ENCODE data around the gene PLAU. TPM values are rescaled to one million over a fixed set of nuclear protein-coding genes. Genes with fewer than 3 reads are reported as not detected.
"Not testable (repeated sequence)": the region's sequence is repeated elsewhere in the genome, so short reads cannot be mapped to it uniquely, and the experiment has no call there.

PLAU gene
- total RNA-seq, 2 donors from 2014 or later = 0.42 TPM; not detected in 1

DNA sequence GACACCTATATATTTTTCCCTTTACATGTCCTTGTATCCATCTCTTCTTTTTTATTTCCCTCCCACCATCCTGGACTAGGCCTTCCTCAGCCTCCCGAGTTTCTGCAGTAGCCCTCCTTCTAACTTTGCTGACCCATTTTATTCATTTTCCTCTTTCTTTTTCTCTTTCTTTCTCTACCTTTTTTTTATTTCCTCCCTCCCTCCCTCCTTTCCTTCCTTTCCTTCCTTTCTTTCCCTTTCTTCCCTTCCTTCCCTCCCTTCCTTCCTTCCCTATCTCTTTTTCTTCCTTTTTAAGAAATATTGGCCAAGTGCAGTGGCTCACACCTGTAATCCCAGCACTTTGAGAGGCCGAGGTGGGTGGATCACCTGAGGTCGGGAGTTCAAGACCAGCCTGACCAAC, 26.9 kb upstream of the PLAU start:
- DNase-seq (no peak), ATAC-seq (no peak)
- Mint-ChIP-seq H3K36me3 (ENCODE audit: low read depth) (peaks cover 2% of the 10 kb centered on the region), H3K27me3 (no peaks in the 10 kb centered on the region), H3K4me1 (peaks cover 27% of the 10 kb centered on the region), H3K4me3 (no peak overlapping the region), H3K27ac (no peak overlapping the region)
- no peaks in the 10 kb centered on the region for H3K9me3 ChIP-seq (ENCODE audit: control insufficient read depth, low read length, poor library complexity, severe bottlenecking)

DNA sequence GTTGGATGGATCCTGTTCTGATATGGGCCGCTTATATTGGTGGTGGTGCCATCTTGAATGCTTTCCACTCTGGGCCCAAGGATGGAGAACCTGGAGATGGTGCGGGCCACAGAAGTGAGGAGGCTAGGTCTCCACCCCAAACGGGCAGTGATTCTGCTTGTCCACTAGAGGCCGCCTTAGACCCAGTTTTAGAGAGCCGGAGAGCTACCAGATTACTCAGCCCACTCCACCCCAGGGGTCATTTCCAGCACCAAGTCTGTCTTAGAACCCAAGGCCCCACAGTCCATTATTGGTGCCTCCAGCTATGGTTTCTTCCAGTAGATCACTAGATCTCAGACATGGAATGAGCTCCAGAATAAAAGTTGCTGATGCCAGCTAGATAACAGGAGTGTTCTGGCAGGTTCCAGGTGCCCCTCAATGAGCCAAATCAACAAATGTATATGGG, 24.8 kb upstream of the PLAU start:
- Mint-ChIP-seq H3K4me1 (peaks cover 13% of the 10 kb centered on the region), H3K36me3 (ENCODE audit: low read depth) (peaks cover 2% of the 10 kb centered on the region), H3K27me3 (no peaks in the 10 kb centered on the region), H3K4me3 (no peak overlapping the region), H3K27ac (no peak overlapping the region)
- ATAC-seq (peak; percentile 94), DNase-seq (peak; percentile 40 to 56 (median 49))
- H3K9me3 ChIP-seq (ENCODE audit: control insufficient read depth, low read length, poor library complexity, severe bottlenecking) = no peaks in the 10 kb centered on the region

DNA sequence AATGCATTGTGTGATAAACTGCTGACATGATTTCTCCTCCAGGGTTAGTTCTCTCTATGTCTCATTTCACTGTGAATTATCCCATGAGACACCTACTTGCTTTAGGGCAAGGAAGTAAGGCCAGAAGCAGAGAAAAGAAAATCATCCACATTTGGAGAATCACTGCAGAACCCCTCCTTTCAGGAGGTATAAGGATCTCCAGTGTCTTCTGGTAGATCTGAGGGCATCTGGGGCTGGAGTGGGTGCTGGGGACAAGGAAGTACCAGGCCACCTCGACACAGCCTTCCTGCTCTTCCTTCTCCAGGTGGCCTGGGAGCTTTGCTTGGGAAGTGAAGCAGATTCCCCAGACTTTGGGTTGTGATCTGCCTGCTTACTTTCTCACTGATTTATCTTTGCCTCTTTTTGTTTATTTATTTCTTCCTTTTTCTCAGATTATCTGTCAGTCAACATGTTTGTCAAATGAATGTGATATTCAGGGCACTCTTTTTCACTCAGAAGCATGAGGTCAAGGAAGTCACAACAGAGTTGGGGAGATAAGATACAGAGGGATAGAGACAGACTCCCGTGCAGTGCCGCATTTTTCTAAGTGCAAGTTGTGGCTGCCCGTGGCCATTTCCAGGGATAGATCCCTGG, 24.2 kb upstream of the PLAU start:
- Mint-ChIP-seq H3K27me3 (no peaks in the 10 kb centered on the region), H3K36me3 (ENCODE audit: low read depth) (no peaks in the 10 kb centered on the region), H3K4me3 (no peak overlapping the region), H3K27ac (no peak overlapping the region), H3K4me1 (peaks cover 8% of the 10 kb centered on the region)
- no peaks in the 10 kb centered on the region for H3K9me3 ChIP-seq (ENCODE audit: control insufficient read depth, low read length, poor library complexity, severe bottlenecking)
- ATAC-seq (no peak), DNase-seq (no peak)

DNA sequence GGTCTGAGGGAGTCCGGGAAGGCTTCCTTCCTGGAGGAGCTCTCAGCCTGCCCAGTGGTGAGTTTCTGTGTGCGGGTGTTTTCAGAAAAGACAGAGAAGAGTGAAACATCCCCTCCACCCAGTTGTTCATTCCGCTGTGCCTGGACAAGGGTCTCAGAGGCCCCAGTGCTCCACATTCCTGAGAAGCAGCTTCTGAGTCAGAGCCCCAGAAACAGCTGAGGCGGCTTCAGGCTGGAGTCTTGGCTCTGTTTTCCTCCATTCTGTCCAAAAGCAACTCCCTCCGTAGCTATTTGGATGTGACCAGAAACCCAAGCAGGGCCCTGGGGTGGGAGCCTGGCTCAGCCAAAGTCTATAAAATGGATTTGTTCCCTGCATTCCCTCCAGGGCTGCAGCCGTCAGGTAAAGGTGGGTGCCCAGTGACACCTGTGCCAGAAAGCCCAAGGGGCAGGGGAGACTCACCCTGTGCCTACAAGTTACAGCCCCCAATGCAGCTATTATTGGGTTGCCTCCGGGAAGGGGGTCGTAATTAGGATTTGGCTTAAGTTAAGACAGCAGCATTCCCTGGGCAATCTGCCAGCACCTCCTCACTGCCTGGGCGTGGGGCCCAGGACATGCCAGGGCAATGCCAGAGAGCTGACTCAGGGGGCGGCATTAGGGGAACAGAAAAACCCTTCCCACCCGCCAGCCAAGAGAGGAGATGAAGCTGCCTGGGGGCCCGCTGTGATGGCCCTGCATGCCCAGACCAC, 23.5 kb upstream of the PLAU start:
- no peak overlapping the region for H3K27ac Mint-ChIP-seq
- H3K36me3 Mint-ChIP-seq (ENCODE audit: low read depth) = no peaks in the 10 kb centered on the region
- H3K9me3 ChIP-seq (ENCODE audit: control insufficient read depth, low read length, poor library complexity, severe bottlenecking) = no peaks in the 10 kb centered on the region
- DNase-seq (no peak), ATAC-seq (no peak)
- H3K27me3 Mint-ChIP-seq = peaks cover 3% of the 10 kb centered on the region
- H3K4me3 Mint-ChIP-seq = no peak overlapping the region
- peaks cover 8% of the 10 kb centered on the region for H3K4me1 Mint-ChIP-seq

DNA sequence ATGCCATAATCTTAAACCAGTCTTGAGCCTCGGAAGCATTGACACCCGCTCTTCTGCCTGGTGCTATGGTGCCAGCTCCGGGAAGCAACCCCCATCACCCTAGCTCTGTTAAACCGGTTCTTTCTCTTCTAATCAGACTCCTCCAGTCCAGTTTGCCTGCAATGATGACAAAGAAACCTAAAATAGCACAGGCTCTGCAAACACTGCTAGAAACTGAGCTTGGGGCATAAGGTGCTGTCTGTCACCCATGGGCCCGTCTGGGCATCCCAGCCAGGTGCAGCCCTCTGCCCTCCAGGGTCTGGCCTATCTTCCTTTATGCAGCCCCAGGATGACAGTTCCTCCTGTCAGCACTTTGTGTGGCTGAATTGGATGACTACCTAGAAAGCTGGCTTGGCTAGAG, 22.4 kb upstream of the PLAU start:
- no peaks in the 10 kb centered on the region for H3K9me3 ChIP-seq (ENCODE audit: control insufficient read depth, low read length, poor library complexity, severe bottlenecking)
- H3K4me1 Mint-ChIP-seq = peaks cover 8% of the 10 kb centered on the region
- H3K36me3 Mint-ChIP-seq (ENCODE audit: low read depth) = no peaks in the 10 kb centered on the region
- DNase-seq (no peak), ATAC-seq (no peak)
- peaks cover 13% of the 10 kb centered on the region for H3K27me3 Mint-ChIP-seq
- H3K27ac Mint-ChIP-seq = peak overlapping the region; percentile 53
- no peak overlapping the region for H3K4me3 Mint-ChIP-seq

DNA sequence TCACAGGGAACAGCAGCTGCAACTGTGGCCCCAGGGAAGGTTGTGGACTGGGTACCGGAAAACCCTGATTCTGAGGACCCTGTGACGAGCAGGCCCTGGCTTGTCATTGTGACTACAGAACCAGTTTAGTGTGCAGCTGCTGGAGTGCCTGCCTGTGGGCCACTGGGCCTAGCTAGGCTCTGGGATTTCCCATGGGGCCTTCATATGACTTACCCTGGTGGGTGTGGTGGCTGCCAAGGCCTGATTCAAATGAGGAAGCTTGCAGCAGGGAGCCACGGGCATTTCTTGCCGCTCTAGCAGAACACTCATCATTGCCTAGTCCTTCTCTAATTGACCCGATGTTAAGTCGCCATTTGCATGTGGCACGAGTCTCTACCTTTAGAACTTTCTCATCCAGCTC, 21.9 kb upstream of the PLAU start:
- H3K4me1 Mint-ChIP-seq = peaks cover 8% of the 10 kb centered on the region
- H3K27me3 Mint-ChIP-seq = peaks cover 14% of the 10 kb centered on the region
- H3K9me3 ChIP-seq (ENCODE audit: control insufficient read depth, low read length, poor library complexity, severe bottlenecking) = no peaks in the 10 kb centered on the region
- ATAC-seq = peak; percentile 55
- no peaks in the 10 kb centered on the region for H3K36me3 Mint-ChIP-seq (ENCODE audit: low read depth)
- peak overlapping the region; percentile 53 for H3K27ac Mint-ChIP-seq
- H3K4me3 Mint-ChIP-seq = no peak overlapping the region
- no peak for DNase-seq

DNA sequence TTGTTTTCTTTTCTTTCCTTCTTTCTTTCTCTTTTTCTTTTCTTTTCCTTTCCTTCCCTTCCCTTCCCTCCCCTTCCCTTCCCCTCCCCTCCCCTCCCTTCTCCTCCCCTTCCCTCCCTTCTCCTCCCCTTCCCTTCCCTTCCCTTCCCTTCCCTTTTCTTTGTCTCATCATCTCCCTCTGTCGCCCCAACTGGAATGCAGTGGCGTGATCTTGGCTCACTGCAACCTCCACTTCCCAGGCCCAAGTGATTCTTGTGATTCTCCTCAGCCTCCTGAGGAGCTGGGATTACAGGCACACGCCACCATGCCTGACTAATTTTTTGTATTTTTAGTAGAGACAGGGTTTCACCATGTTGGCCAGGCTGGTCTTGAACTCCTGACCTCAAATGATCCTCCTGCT, 21.5 kb upstream of the PLAU start:
- not testable (repeated sequence) for H3K4me3 Mint-ChIP-seq; ATAC-seq; H3K36me3 Mint-ChIP-seq (ENCODE audit: low read depth); H3K27ac Mint-ChIP-seq; H3K4me1 Mint-ChIP-seq; DNase-seq; H3K9me3 ChIP-seq (ENCODE audit: control insufficient read depth, low read length, poor library complexity, severe bottlenecking)
- peaks cover 14% of the 10 kb centered on the region for H3K27me3 Mint-ChIP-seq

DNA sequence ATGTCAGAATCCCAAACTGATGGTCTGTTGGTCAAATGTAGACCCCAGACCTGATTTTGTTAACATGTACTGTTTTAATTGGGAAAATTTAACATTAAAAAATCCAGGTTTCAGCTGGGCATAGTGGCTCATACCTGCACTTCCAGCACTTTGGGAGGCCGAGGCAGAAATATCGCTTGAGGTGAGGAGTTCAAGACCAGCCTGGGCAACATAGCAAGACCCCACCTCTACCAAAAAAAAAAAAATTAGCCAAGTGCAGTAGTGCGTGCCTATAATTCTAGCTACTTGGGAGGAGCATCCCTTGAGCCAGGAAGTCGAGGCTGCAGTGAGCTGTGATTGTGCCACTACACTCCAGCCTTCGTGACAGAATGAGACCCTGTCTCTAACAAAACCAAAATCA, 20.7 kb upstream of the PLAU start:
- no peaks in the 10 kb centered on the region for H3K9me3 ChIP-seq (ENCODE audit: control insufficient read depth, low read length, poor library complexity, severe bottlenecking)
- no peak overlapping the region for H3K27ac Mint-ChIP-seq
- ATAC-seq (no peak), DNase-seq (no peak)
- no peaks in the 10 kb centered on the region for H3K36me3 Mint-ChIP-seq (ENCODE audit: low read depth)
- H3K4me3 Mint-ChIP-seq = no peak overlapping the region
- peaks cover 8% of the 10 kb centered on the region for H3K4me1 Mint-ChIP-seq
- H3K27me3 Mint-ChIP-seq = peaks cover 14% of the 10 kb centered on the region

DNA sequence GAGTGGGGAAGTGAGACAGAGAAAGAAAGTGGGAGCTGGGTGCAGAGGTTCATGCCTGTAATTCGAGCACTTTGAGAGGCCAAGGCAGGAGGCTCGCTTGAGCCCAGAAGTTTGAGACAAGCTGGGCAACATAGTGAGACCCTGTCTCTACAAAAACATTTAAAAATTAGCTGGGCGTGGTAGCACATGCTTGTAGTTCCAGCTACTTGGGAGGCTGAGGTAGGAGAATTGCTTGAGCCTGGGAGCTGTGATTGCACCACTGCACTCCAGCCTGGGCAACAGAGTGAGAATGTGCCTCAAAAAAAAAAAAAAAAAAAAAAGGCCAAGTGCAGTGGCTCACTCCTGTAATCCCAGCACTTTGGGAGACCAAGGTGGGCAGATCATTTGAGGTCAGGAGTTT, 20.1 kb upstream of the PLAU start:
- DNase-seq = not testable (repeated sequence)

DNA sequence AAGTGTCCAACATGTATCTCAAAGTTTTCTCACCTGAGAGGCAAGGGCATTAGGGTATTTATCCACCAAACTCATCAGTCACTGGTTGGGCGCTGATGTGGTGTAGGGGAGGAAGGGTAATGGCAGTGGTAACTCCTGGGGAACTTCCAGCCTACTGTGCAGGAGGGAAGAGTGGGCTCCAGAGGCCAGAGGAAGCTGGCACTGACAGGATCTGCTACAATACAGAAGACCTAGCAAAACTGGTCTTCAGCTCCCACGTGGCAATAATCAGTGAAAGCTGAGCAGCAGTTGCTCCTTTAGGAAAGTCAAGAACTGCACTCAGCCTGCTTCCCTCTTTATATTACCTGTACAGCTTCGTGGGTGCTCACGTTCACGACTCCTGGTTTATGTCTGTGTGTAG, 19.4 kb upstream of the PLAU start:
- H3K36me3 Mint-ChIP-seq (ENCODE audit: low read depth) = no peaks in the 10 kb centered on the region
- H3K27me3 Mint-ChIP-seq = peaks cover 14% of the 10 kb centered on the region
- H3K4me3 Mint-ChIP-seq = no peak overlapping the region
- no peak for DNase-seq
- no peak for ATAC-seq
- no peaks in the 10 kb centered on the region for H3K9me3 ChIP-seq (ENCODE audit: control insufficient read depth, low read length, poor library complexity, severe bottlenecking)
- peaks cover 1% of the 10 kb centered on the region for H3K4me1 Mint-ChIP-seq
- H3K27ac Mint-ChIP-seq = no peak overlapping the region

More for the DNA sequence above, 20.1 kb upstream of the PLAU start:
- not testable (repeated sequence) for H3K4me1 Mint-ChIP-seq; H3K36me3 Mint-ChIP-seq (ENCODE audit: low read depth); H3K4me3 Mint-ChIP-seq; H3K9me3 ChIP-seq (ENCODE audit: control insufficient read depth, low read length, poor library complexity, severe bottlenecking); H3K27ac Mint-ChIP-seq; ATAC-seq
- peaks cover 14% of the 10 kb centered on the region for H3K27me3 Mint-ChIP-seq

DNA sequence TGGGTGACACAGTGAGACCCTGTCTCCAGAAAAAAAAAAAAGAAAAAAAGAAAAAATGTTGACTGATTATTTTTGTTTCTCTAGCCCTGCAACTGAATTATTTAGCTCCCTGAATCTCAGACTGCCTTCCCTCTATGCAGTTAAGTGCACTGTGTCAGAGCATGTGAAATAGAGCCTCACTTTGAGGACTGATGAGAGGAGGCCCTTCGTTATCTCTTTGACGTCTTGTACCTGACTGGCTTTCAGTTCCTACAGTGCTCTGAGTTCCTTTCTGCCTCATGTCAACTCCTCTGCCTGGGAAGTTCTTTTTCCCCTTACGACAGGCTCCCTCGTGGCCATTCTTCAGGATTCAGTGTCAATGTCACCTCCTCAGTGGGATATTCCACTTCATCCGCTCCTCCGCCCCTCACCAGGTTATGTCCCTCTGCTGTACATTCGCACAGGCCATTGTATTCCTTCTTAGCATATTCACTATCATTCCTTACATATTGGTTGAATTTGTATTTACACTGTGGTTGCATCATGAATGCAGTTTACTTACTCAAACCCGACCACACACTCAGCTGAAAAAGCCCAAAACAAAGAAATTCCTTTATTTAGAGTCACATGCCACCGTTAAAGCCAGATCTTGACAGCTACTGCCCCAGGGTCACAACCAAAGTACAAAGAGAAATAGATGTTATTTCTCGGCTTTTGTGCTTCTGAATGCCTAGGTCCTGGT, 18.5 kb upstream of the PLAU start:
- H3K4me1 Mint-ChIP-seq = no peaks in the 10 kb centered on the region
- DNase-seq (no peak), ATAC-seq (no peak)
- peaks cover 14% of the 10 kb centered on the region for H3K27me3 Mint-ChIP-seq
- no peak overlapping the region for H3K27ac Mint-ChIP-seq
- no peaks in the 10 kb centered on the region for H3K36me3 Mint-ChIP-seq (ENCODE audit: low read depth)
- H3K9me3 ChIP-seq (ENCODE audit: control insufficient read depth, low read length, poor library complexity, severe bottlenecking) = no peaks in the 10 kb centered on the region
- no peak overlapping the region for H3K4me3 Mint-ChIP-seq

DNA sequence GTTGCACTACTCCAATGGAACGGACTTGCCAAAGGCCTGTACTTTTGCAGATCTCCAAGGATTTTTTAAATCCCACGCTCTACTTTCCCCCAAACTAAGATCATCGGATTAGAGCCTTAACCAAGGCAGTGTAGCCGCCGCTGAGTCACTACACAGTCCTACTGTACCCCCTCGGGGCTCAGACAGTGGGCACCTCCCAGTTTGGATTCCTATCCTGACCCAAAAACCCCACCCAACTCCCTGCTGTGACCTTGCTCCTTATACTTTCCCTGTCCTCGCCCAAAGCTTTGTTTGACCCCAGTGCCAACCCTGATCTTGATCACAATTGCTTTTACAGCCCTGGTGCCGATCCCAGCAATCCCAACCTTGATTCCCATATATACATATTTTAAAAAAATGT, 17.5 kb upstream of the PLAU start:
- Mint-ChIP-seq H3K36me3 (ENCODE audit: low read depth) (no peaks in the 10 kb centered on the region), H3K4me1 (no peaks in the 10 kb centered on the region), H3K27me3 (peaks cover 14% of the 10 kb centered on the region), H3K4me3 (no peak overlapping the region), H3K27ac (no peak overlapping the region)
- ATAC-seq = no peak
- no peaks in the 10 kb centered on the region for H3K9me3 ChIP-seq (ENCODE audit: control insufficient read depth, low read length, poor library complexity, severe bottlenecking)
- DNase-seq = no peak

DNA sequence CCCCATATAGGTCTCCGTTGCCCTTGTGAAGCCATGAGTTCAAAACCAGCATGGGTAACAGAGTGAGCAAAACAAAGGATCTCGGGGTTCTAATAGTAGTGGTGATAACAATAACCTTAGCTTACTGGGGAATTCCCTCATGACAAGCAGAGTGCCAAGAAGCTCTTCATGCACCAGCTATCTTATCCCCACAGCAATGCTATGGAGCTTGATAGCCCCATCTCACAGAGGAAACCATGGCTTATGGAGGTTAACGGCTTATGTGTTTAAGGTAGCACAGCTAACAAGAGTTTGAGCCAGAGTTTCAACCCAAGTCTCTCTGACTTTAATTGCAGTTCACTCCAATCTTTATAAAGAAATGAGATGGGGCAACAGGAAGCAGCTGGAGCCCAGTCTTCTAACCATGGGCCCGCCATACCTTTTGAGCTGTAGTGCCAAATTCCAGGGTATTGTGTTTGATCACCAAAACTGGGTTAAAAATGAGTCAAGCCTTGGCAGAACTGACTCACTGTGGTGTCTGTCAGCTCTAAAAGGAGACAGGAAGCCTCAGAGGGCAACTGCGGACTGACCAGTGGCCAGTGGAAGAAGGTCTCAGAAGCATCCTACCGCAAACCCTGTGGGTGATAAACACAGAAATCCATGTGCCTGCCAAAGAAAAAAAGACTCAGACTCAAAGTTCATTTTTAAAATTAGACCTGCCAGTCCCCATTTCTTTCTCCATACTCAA, 16.5 kb upstream of the PLAU start:
- H3K9me3 ChIP-seq (ENCODE audit: control insufficient read depth, low read length, poor library complexity, severe bottlenecking) = no peaks in the 10 kb centered on the region
- no peaks in the 10 kb centered on the region for H3K36me3 Mint-ChIP-seq (ENCODE audit: low read depth)
- ATAC-seq (peak; percentile 32), DNase-seq (no peak)
- no peak overlapping the region for H3K27ac Mint-ChIP-seq
- H3K27me3 Mint-ChIP-seq = peaks cover 14% of the 10 kb centered on the region
- H3K4me3 Mint-ChIP-seq = no peak overlapping the region
- peaks cover 2% of the 10 kb centered on the region for H3K4me1 Mint-ChIP-seq
